ENCODE data around the gene CCL18.

- TF ChIP-seq, protein P1, sequence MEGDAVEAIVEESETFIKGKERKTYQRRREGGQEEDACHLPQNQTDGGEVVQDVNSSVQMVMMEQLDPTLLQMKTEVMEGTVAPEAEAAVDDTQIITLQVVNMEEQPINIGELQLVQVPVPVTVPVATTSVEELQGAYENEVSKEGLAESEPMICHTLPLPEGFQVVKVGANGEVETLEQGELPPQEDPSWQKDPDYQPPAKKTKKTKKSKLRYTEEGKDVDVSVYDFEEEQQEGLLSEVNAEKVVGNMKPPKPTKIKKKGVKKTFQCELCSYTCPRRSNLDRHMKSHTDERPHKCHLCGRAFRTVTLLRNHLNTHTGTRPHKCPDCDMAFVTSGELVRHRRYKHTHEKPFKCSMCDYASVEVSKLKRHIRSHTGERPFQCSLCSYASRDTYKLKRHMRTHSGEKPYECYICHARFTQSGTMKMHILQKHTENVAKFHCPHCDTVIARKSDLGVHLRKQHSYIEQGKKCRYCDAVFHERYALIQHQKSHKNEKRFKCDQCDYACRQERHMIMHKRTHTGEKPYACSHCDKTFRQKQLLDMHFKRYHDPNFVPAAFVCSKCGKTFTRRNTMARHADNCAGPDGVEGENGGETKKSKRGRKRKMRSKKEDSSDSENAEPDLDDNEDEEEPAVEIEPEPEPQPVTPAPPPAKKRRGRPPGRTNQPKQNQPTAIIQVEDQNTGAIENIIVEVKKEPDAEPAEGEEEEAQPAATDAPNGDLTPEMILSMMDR (IDR thresholded peaks at IDR 0.05): no peak
- no peak for TF ChIP-seq POLR2AphosphoS5 (IDR thresholded peaks at IDR 0.05)
- TF ChIP-seq POLR2A (IDR thresholded peaks at IDR 0.05): no peak
- no peak for TF ChIP-seq EP300 (IDR thresholded peaks at IDR 0.05)
Measured at GRCh38 chr17:36049643-36050042, 14.4 kb upstream of the CCL18 start.

Measured in sigmoid colon (tissue), 4 donors.